Brain microvascular endothelial cell (primary cell): ENCODE results near the gene FRMD6.

Experiments used
- DNase-seq: peaks from one replicate; pipeline ENCODE4 v3.0.0-alpha.2; 2020
- H3K27ac ChIP-seq: fragments of 250-450 bp; sonication (Bioruptor Pico); 2 replicates; pipeline ENCODE4 v1.5.1; 2020; ENCODE audit warnings: mild to moderate bottlenecking, moderate library complexity
- H3K27me3 ChIP-seq: fragments of 250-450 bp; sonication (Bioruptor Pico); replicated peaks from 2 replicates; pipeline ENCODE4 v1.5.1; 2020; ENCODE audit warnings: mild to moderate bottlenecking
- H3K36me3 ChIP-seq: fragments of 250-450 bp; sonication (Bioruptor Pico); replicated peaks from 2 replicates; pipeline ENCODE4 v1.5.1; 2020; ENCODE audit warnings: mild to moderate bottlenecking
- H3K4me3 ChIP-seq: 2 replicates; pipeline ENCODE4 v1.5.1; 2011; ENCODE audit warnings: low read depth, mild to moderate bottlenecking, control low read depth, low read length, moderate library complexity
- CTCF ChIP-seq: IDR thresholded peaks from 2 replicates; pipeline ENCODE4 v1.5.1; 2011; ENCODE audit warnings: low read depth, mild to moderate bottlenecking, moderate library complexity, low read length, control low read depth, inconsistent platforms; ENCODE audit errors: missing control alignments
- in situ Hi-C: cut with HindIII; loops from 2 replicates; pipeline ENCODE4 v1.10.0; 2017; ENCODE audit warnings: low sequenced_read_pairs, low pct_ligation_motif_present

The FRMD6 gene

GRCh38 chr14:51776102-51776894, 124.6 kb downstream of the FRMD6 start:
- Histone ChIP-seq H3K27ac (no peak overlapping the region), H3K36me3 (no peaks in the 10 kb centered on the region), H3K4me3 (no peak overlapping the region), H3K27me3 (no peaks in the 10 kb centered on the region)
- peak; percentile 59 for DNase-seq
- in situ Hi-C loops: no loop called here
- peak; percentile 85 for TF ChIP-seq CTCF

- in situ Hi-C loops: no loop called here
Measured at GRCh38 chr14:51780006-51780692, 128.4 kb downstream of the FRMD6 start.

More at GRCh38 chr14:51780006-51780692, 128.4 kb downstream of the FRMD6 start:
- DNase-seq: peak; percentile 65
- no peak overlapping the region for H3K27ac ChIP-seq
- peak; percentile 78 for TF ChIP-seq CTCF
- H3K36me3 ChIP-seq: no peaks in the 10 kb centered on the region
- H3K4me3 ChIP-seq: no peak overlapping the region
- H3K27me3 ChIP-seq: no peaks in the 10 kb centered on the region
